SIG-M5 (cell line): ENCODE data around the gene TSPEAR.
"Not testable (repeated sequence)": the region's sequence is repeated elsewhere in the genome, so short reads cannot be mapped to it uniquely, and the experiment has no call there.

Experiments used
- DNase-seq: peaks from one replicate; lab custom pipeline; 2025; lab: John Stamatoyannopoulos, UW

Gene TSPEAR

GRCh38 chr21:44650973-44651675 is 60.2 kb downstream of the TSPEAR start:
- no peak for DNase-seq

DNA sequence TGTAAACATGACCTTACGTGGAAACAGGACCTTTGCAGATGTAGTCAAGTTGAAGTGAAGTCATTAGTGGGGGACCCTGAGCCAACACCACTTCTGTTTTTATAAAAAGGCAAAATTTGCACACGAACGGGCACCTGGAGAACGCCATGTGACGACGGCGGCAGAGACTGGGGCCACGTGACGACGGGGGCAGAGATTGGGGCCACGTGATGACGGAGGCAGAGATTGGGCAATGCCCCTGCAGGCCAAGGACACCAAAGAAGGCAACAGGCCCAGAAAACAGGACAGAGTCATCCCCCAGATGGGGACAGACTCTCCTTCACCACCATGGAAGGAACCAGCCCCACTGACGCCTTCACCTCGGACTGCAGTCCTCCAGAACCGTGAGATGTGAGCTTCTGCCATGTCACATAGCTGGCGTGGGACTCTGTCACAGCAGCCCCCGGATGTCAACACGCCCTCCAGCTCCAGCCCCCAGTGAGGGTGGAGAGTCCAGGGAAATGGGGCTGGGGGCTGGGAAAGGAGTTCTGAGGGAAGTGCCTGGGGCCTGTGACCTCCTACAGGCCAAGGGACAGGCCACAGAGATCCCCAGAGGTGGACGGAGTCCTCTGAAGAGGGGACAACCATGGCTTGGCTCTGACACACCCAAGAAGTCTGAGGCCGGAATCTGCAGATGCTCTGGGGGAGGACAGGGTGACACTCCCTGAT is 61.0 kb downstream of the TSPEAR start:
- DNase-seq: no peak

DNA sequence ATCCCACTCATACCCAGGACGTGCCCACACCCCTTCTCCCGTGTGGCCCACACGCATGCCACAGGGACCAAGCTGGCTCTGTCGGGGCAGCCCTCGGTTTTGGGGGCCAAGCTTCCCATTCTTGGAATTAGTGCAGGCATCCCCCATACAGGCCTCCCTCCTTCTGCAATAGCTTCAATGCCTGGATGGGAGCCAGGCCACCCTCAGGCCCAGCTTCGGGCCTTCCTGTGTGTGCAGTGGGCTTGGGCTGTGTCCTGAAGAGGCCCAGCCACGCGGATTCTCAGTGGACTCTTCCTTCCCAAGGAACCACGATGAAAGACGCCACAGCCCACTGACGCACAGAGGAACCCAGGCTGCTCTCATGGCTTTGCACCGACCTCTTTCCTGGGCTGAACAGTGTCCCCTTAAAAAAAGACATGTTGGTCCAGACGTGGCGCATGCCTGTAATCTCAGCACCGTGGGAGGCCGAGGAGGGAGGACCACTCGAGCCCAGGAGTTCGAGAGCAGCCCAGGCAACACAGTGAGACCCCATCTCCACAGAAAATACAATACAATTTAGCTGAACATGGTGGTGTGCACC is 61.8 kb downstream of the TSPEAR start:
- no peak for DNase-seq

- DNase-seq: no peak
Measured at GRCh38 chr21:44648557-44649311, 62.6 kb downstream of the TSPEAR start.

GRCh38 chr21:44647222-44647552 is 64.2 kb downstream of the TSPEAR start:
- DNase-seq: no peak

DNA sequence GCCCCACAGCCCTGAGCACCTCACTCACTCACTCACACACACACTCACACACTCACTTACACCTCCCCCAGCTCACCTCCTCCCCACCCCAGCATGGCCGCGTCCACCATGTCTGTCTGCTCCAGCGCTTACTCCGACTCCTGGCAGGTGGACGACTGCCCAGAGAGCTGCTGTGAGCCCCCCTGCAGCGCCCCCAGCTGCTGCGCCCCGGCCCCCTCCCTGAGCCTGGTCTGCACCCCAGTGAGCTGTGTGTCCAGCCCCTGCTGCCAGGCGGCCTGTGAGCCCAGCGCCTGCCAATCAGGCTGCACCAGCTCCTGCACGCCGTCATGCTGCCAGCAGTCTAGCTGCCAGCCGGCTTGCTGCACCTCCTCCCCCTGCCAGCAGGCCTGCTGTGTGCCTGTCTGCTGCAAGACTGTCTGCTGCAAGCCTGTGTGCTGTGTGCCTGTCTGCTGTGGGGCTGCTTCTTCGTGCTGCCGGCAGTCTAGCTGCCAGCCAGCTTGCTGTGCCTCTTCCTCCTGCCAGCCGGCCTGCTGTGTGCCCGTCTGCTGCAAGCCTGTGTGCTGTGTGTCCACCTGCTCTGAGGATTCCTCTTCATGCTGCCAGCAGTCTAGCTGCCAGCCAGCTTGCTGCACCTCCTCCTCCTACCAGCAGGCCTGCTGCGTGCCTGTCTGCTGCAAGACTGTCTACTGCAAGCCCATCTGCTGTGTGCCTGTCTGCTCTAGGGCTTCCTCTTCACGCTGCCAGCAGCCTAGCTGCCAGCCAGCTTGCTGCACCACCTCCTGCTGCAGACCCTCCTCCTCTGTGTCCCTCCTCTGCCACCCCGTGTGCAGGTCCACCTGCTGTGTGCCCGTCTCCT is 64.8 kb downstream of the TSPEAR start, which contains the start of gene KRTAP10-11:
TSS of gene KRTAP10-11 (plus strand) at position 49 of the 856 bp plus-strand sequence. CDS start at position 94, 45 bp downstream.
- not testable (repeated sequence) for DNase-seq

DNA sequence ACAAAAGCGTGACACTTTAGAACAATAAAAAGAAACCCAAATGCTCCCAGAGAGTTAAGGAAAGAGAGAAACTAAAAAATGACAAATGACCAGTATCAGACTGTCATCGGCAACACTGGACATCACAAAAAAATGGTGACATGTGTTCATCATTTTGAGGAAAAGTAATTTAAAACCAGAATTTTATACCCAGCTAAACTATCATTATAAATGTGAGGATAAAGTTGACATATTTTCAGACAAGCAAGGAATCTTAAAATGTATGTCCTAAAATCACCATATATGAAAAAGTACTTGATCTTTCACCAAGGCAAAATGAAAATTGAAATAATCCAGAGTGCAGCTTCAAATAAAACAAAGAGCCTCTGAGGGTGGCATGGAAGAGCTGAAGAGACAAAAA is 66.5 kb downstream of the TSPEAR start:
- DNase-seq: no peak

DNA sequence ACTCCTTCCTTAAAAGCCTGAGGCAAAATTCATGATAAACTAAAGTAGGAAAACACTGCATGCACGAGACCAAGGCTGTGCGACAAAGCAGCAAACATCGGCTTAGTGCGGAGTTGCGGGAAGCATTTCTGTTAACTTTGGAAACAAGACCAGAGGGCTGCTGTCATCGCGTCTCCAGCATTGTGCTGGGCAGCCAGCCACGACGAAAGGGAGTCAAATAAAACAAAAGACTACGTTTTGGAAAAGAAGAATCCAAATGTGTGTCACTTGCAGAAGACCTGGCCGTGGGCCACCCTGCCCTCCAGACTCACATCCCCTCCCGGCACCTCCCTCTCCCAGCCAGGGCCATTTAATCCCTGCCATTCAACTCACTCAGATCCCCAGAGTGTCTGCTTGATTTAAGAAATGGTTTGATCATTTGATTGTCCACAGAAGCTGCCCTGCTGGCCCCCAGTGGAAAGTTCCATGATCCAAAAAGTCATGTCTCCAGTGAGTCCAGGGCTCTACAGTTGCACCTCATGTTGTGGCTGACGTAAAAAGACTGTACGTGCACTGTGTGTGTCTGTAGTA is 67.5 kb downstream of the TSPEAR start:
- no peak for DNase-seq

- DNase-seq: no peak
Measured at GRCh38 chr21:44640761-44641160, 70.6 kb downstream of the TSPEAR start.

GRCh38 chr21:44639331-44639655 is 72.1 kb downstream of the TSPEAR start:
- no peak for DNase-seq

DNA sequence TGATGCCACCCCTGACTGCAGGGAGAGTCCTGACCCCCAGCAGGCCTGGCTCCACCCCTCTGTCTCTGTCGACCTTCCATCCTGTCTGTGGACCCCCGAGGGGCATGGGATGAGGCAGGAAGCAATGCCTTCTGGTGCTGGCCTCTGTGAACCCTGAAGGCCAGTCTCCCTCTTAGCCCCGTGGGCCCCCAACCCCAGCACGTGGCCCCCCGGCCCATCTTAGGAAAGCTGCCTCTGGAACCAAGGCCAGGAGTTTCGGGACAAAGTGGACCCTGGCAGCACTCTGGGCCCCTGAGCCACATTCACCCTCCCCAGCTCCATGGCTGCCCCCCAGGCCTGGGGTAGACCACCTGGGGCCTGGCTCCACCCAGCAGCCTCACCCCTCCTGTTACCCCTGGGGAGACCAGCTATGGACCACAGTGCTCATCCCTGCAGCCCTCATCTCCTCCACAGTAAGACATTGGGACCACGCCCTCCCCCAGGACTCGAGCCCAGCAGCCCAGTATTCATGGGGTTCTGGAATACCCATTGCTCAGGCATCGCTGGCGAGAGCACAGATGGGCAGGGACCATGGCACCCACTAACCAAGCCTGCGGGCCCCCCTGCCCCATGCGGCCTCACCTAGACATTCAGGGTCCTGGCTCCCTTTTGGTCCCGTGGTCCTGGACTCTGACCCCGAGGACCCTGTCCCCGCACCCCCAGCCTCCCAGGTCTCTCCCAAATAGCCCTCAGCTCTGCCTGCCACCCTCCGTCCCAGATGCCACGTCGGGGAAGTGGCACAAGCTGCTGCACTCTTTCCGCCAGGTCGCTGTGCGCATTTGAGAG is 72.7 kb downstream of the TSPEAR start:
- not testable (repeated sequence) for DNase-seq

DNA sequence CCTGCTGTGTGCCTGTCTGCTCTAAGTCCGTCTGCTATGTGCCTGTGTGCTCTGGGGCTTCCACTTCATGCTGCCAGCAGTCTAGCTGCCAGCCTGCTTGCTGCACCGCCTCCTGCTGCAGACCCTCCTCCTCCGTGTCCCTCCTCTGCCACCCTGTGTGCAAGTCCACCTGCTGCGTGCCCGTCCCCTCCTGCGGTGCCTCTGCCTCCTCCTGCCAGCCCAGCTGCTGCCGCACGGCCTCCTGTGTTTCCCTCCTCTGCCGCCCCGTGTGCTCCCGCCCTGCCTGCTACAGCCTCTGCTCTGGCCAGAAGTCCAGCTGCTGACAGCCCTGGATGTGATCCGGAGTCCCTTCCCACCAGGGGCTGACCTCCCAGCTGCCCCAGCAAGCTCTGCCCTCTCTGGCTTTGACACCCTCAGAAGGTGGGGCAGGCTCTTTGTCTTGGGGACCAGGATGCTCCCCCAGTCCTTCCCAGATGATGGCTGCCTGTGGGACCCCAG is 73.5 kb downstream of the TSPEAR start:
- DNase-seq: not testable (repeated sequence)

- no peak for DNase-seq
Measured at GRCh38 chr21:44637018-44637850, 74.1 kb downstream of the TSPEAR start, which contains the start of gene KRTAP10-10. KRTAP10-10 (plus strand) TSS chr21:44637356; CDS start chr21:44637418, 62 bp downstream.

- DNase-seq: no peak
Measured at GRCh38 chr21:44636209-44637017, 75.0 kb downstream of the TSPEAR start.

- DNase-seq: no peak
Measured at GRCh38 chr21:44632067-44632466, 79.3 kb downstream of the TSPEAR start.

- DNase-seq: no peak
Measured at GRCh38 chr21:44630440-44630839, 80.9 kb downstream of the TSPEAR start.

GRCh38 chr21:44628707-44629391 is 82.5 kb downstream of the TSPEAR start:
- DNase-seq: no peak

GRCh38 chr21:44627831-44628233 is 83.5 kb downstream of the TSPEAR start:
- not testable (repeated sequence) for DNase-seq
